ENCODE measurements around the gene CDC42BPB. TPM values are rescaled to one million over a fixed set of nuclear protein-coding genes. Genes with fewer than 3 reads are reported as not detected.

Gene CDC42BPB
- total RNA-seq, 4 donors from 2014 or later, result 145 to 255 (median 197) TPM

GRCh38 chr14:103072595-103073366 lies 15.4 kb upstream of the CDC42BPB start:
- H3K27me3 ChIP-seq, result no peaks in the 10 kb centered on the region
- H3K4me3 ChIP-seq, result no peak overlapping the region
- H3K36me3 ChIP-seq, result no peaks in the 10 kb centered on the region
- TF ChIP-seq CTCF (IDR thresholded peaks at IDR 0.05) (peak in 1 of 6 experiments; percentile 5), POLR2A (IDR thresholded peaks at IDR 0.05) (no peak)
- H3K9me3 ChIP-seq, result no peaks in the 10 kb centered on the region
- peaks cover 6 to 55% (median 9%) of the 10 kb centered on the region in 4 donors for H3K4me1 ChIP-seq
- H3K27ac ChIP-seq, result peak overlapping the region in 2 of 4 donors; percentile 76 to 87
- DNase-seq, result peak in 2 of 3 donors; percentile 78 to 79

- Histone ChIP-seq H3K4me1 (peaks cover 6 to 59% (median 9%) of the 10 kb centered on the region in 4 donors), H3K27me3 (no peaks in the 10 kb centered on the region), H3K4me3 (no peak overlapping the region), H3K27ac (peak overlapping the region in 2 of 4 donors; percentile 31 to 39), H3K9me3 (no peaks in the 10 kb centered on the region), H3K36me3 (no peaks in the 10 kb centered on the region)
- TF ChIP-seq POLR2A (IDR thresholded peaks at IDR 0.05) (no peak), CTCF (IDR thresholded peaks at IDR 0.05) (no peak)
- peak in 1 of 3 donors; percentile 54 for DNase-seq
These were observed 14.3 kb upstream of the CDC42BPB start for GRCh38 chr14:103071544-103072251.

GRCh38 chr14:103070971-103071542 lies 13.7 kb upstream of the CDC42BPB start:
- peak in 1 of 3 donors; percentile 53 for DNase-seq
- TF ChIP-seq CTCF (IDR thresholded peaks at IDR 0.05) (no peak), POLR2A (IDR thresholded peaks at IDR 0.05) (no peak)
- H3K27ac ChIP-seq, result peak overlapping the region in 2 of 4 donors; percentile 30 to 31

GRCh38 chr14:103070263-103070885 lies 13.0 kb upstream of the CDC42BPB start:
- H3K4me1 ChIP-seq, result peaks cover 5 to 59% (median 9%) of the 10 kb centered on the region in 4 donors
- H3K4me3 ChIP-seq, result no peak overlapping the region
- no peak for TF ChIP-seq POLR2A (IDR thresholded peaks at IDR 0.05)
- no peak for TF ChIP-seq CTCF (IDR thresholded peaks at IDR 0.05)
- no peaks in the 10 kb centered on the region for H3K36me3 ChIP-seq
- DNase-seq, result peak in 1 of 3 donors; percentile 34
- no peaks in the 10 kb centered on the region for H3K9me3 ChIP-seq
- no peaks in the 10 kb centered on the region for H3K27me3 ChIP-seq
- H3K27ac ChIP-seq, result no peak overlapping the region

More at GRCh38 chr14:103070971-103071542, 13.7 kb upstream of the CDC42BPB start:
- H3K4me3 ChIP-seq, result no peak overlapping the region
- H3K36me3 ChIP-seq, result no peaks in the 10 kb centered on the region
- H3K9me3 ChIP-seq, result no peaks in the 10 kb centered on the region
- peaks cover 6 to 60% (median 9%) of the 10 kb centered on the region in 4 donors for H3K4me1 ChIP-seq
- no peaks in the 10 kb centered on the region for H3K27me3 ChIP-seq

Measured in Peyer's patch (tissue), 4 donors.